GM06990 (cell line): ENCODE measurements around the gene TMEM117.

Source experiments
- DNase-seq: peaks from one replicate; pipeline ENCODE4 v3.0.0-alpha.2; 2011; ENCODE audit not compliant: insufficient read length; ENCODE audit errors: extremely low read depth
- H3K27me3 ChIP-seq: replicated peaks from 2 replicates; pipeline ENCODE4 v1.6.0; 2011; ENCODE audit warnings: low read length; ENCODE audit not compliant: control insufficient read depth, insufficient read depth
- H3K36me3 ChIP-seq: 2 replicates; pipeline ENCODE4 v1.5.1; 2011; ENCODE audit warnings: low read length; ENCODE audit not compliant: control insufficient read depth, insufficient read depth
- H3K4me3 ChIP-seq: replicated peaks from 2 replicates; pipeline ENCODE4 v1.5.1; 2011; ENCODE audit warnings: low read depth, mild to moderate bottlenecking, control low read depth, low read length
- TF ChIP-seq, protein P1 (sequence below): IDR thresholded peaks from 2 replicates; pipeline ENCODE4 v1.5.1; 2011; ENCODE audit warnings: low read length, control low read depth, mild to moderate bottlenecking, inconsistent platforms; ENCODE audit not compliant: insufficient read depth, poor library complexity, severe bottlenecking

TMEM117 gene

GRCh38 chr12:43969882-43970281, 134.0 kb downstream of the TMEM117 start:
- DNase-seq: no peak
- Histone ChIP-seq H3K27me3 (no peaks in the 10 kb centered on the region), H3K4me3 (no peak overlapping the region), H3K36me3 (no peaks in the 10 kb centered on the region)
- TF ChIP-seq, protein P1, sequence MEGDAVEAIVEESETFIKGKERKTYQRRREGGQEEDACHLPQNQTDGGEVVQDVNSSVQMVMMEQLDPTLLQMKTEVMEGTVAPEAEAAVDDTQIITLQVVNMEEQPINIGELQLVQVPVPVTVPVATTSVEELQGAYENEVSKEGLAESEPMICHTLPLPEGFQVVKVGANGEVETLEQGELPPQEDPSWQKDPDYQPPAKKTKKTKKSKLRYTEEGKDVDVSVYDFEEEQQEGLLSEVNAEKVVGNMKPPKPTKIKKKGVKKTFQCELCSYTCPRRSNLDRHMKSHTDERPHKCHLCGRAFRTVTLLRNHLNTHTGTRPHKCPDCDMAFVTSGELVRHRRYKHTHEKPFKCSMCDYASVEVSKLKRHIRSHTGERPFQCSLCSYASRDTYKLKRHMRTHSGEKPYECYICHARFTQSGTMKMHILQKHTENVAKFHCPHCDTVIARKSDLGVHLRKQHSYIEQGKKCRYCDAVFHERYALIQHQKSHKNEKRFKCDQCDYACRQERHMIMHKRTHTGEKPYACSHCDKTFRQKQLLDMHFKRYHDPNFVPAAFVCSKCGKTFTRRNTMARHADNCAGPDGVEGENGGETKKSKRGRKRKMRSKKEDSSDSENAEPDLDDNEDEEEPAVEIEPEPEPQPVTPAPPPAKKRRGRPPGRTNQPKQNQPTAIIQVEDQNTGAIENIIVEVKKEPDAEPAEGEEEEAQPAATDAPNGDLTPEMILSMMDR: no peak

GRCh38 chr12:43973385-43973784, 137.5 kb downstream of the TMEM117 start:
- H3K36me3 ChIP-seq: no peaks in the 10 kb centered on the region
- no peak for DNase-seq
- no peak overlapping the region for H3K4me3 ChIP-seq
- TF ChIP-seq, protein P1: no peak
- no peaks in the 10 kb centered on the region for H3K27me3 ChIP-seq

GRCh38 chr12:43973993-43974392, 138.1 kb downstream of the TMEM117 start:
- H3K36me3 ChIP-seq: no peaks in the 10 kb centered on the region
- TF ChIP-seq, protein P1: no peak
- H3K4me3 ChIP-seq: no peak overlapping the region
- H3K27me3 ChIP-seq: no peaks in the 10 kb centered on the region
- DNase-seq: no peak

DNA sequence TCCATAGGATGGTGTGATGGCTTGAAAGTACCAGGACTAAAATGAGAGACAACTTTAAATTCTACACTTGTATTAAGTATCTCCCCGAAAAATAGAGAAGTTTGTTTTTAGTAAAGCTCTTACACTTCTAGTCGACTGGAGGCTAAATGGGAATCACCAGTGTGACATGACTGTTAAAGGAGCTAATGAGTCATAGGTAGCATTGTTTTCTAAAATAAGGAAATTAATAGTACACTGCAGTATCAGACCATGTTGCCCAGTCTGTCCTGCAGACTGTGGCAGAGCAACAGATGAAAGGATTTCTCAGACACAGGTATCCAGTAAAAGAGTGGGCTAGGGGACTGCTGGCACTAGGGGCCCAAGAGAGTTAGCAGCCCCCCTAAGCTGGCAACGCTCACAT, 140.1 kb downstream of the TMEM117 start:
- no peak overlapping the region for H3K4me3 ChIP-seq
- no peak for DNase-seq
- H3K36me3 ChIP-seq: no peaks in the 10 kb centered on the region
- H3K27me3 ChIP-seq: no peaks in the 10 kb centered on the region
- TF ChIP-seq, protein P1: no peak

- Histone ChIP-seq H3K36me3 (no peaks in the 10 kb centered on the region), H3K27me3 (no peaks in the 10 kb centered on the region), H3K4me3 (no peak overlapping the region)
- TF ChIP-seq, protein P1: no peak
- no peak for DNase-seq
Observed at GRCh38 chr12:43978556-43978955, 142.7 kb downstream of the TMEM117 start.

GRCh38 chr12:43979450-43979849, 143.6 kb downstream of the TMEM117 start:
- Histone ChIP-seq H3K27me3 (no peaks in the 10 kb centered on the region), H3K36me3 (no peaks in the 10 kb centered on the region), H3K4me3 (no peak overlapping the region)
- TF ChIP-seq, protein P1: no peak
- no peak for DNase-seq
